Measurements from ENCODE around the gene SLC66A1. TPM values are rescaled to one million over a fixed set of nuclear protein-coding genes. Genes with fewer than 3 reads are reported as not detected.
A peak's percentile ranks its signal among the peaks of the same experiment; 100 is the strongest.

SLC66A1 gene
- 22.5 TPM in 2 replicates for total RNA-seq (2021)
- long read RNA-seq, transcript PQLC2-202 (9 exons, 1,805 nt): major isoform, 35 of 101 reads
- long read RNA-seq, transcript PQLC2-201 (8 exons, 2,153 nt): minor isoform, 15 of 101 reads
- long read RNA-seq, partial matches to known transcripts: 4 of 101 reads
- long read RNA-seq, other reads (novel, unspliced or antisense): 41 of 101 reads

GRCh38 chr1:19311931-19312781 lies at the start of gene SLC66A1, which contains the start of gene AKR7A2:
Gene SLC66A1, plus strand, starts transcription at chr1:19312326. Its CDS starts 5,352 bp downstream, at chr1:19317678.
Gene AKR7A2, minus strand, starts transcription at chr1:19312144. Its CDS starts 20 bp downstream, at chr1:19312124.
- Histone ChIP-seq H2AK5ac (ENCODE audit: insufficient read length, low read length) (no peak within 1 kb of the TSS), H3K4me2 (ENCODE audit: insufficient read depth, insufficient read length, low read length) (peak within 1 kb of the TSS; percentile 71), H3K4me1 (ENCODE audit: insufficient read depth, low read length) (no peaks in the 10 kb centered on the region), H3K9ac (ENCODE audit: extremely low read depth, insufficient read length, low read length) (peak within 1 kb of the TSS; percentile 76), H3K27me3 (ENCODE audit: insufficient read depth, low read length) (no peaks in the 10 kb centered on the region), H3K23me2 (ENCODE audit: insufficient read length, low read depth, low read length, poor library complexity, severe bottlenecking) (peaks cover 13% of the 10 kb centered on the region), H3K56ac (ENCODE audit: insufficient read length, low read depth, low read length) (no peak within 1 kb of the TSS), H2BK20ac (ENCODE audit: low read depth, low read length, poor library complexity, severe bottlenecking) (no peak within 1 kb of the TSS), H3K27ac (ENCODE audit: insufficient read length, low read depth, low read length) (no peak within 1 kb of the TSS), H2AFZ (ENCODE audit: low read length) (no peak within 1 kb of the TSS), H4K5ac (ENCODE audit: insufficient read length, low read depth, low read length) (no peak within 1 kb of the TSS), H3T11ph (ENCODE audit: low read length) (no peak within 1 kb of the TSS), H3K18ac (ENCODE audit: insufficient read length, low read depth, low read length) (no peak within 1 kb of the TSS), H2BK5ac (ENCODE audit: insufficient read length, low read length) (no peak within 1 kb of the TSS), H4K20me1 (ENCODE audit: control insufficient read depth, insufficient read depth, insufficient read length) (no peaks in the 10 kb centered on the region), H3K23ac (ENCODE audit: insufficient read length, low read depth, low read length) (no peak within 1 kb of the TSS), H4K8ac (replicated peaks; ENCODE audit: insufficient read length, low read depth, low read length) (no peak within 1 kb of the TSS), H3K4ac (ENCODE audit: low read depth, low read length) (no peak within 1 kb of the TSS), H3K79me2 (ENCODE audit: insufficient read depth, low read length) (no peaks in the 10 kb centered on the region), H2BK120ac (ENCODE audit: low read depth, low read length, poor library complexity, severe bottlenecking) (no peak within 1 kb of the TSS), H3K14ac (ENCODE audit: insufficient read depth, low read length) (peak within 1 kb of the TSS; percentile 49; the same call in 1 of the 2 replicates), H3K79me1 (ENCODE audit: insufficient read depth, low read depth, low read length, poor library complexity, severe bottlenecking) (no peaks in the 10 kb centered on the region), H4K91ac (ENCODE audit: insufficient read length, low read depth, low read length) (no peak within 1 kb of the TSS), H2BK12ac (ENCODE audit: insufficient read length, low read depth, low read length) (no peak within 1 kb of the TSS), H3K9me3 (ENCODE audit: control insufficient read depth, low read depth, low read length) (no peaks in the 10 kb centered on the region), H2BK15ac (ENCODE audit: low read depth, low read length) (no peak within 1 kb of the TSS)
- H3K4me3 Mint-ChIP-seq: peak within 1 kb of the TSS; percentile 85 to 89
- no CpG with 5 or more reads among the region's 105 CpGs for WGBS (ENCODE audit: extremely low coverage, insufficient read length, low lambda C conversion rate)
- peak; percentile 92 for DNase-seq
- H3K4me1 Mint-ChIP-seq: peaks cover 19% of the 10 kb centered on the region in 2 experiments
- H3K27ac Mint-ChIP-seq: peak within 1 kb of the TSS in 1 of 3 experiments; percentile 82; a peak in 3 of 7 replicates
- H3K27me3 Mint-ChIP-seq (ENCODE audit: low read depth): no peaks in the 10 kb centered on the region; the same call in 1 of the 2 replicates
- 0 out of 3 replicates have a peak, but pooled peaks have one; percentile 16 for TF ChIP-seq CTCF (conservative IDR thresholded peaks at IDR 0.05)
- H3K9me3 Mint-ChIP-seq: no peaks in the 10 kb centered on the region
- peaks cover 7 to 20% (median 17%) of the 10 kb centered on the region in 3 experiments for H3K36me3 Mint-ChIP-seq (ENCODE audit: insufficient read depth in 1 of 3, low read depth in 3 of 3)
